GM18867 (cell line): ENCODE results near the gene GLG1.
"Not testable (repeated sequence)": the region's sequence is repeated elsewhere in the genome, so short reads cannot be mapped to it uniquely, and the experiment has no call there.

Experiments used
- ATAC-seq: cut with Tn5 transposase; IDR thresholded peaks from one replicate; pipeline ENCODE4 v1.9.1; 2021; ENCODE audit warnings: mild to moderate bottlenecking, moderate library complexity; ENCODE audit not compliant: unreplicated experiment

The GLG1 gene

DNA sequence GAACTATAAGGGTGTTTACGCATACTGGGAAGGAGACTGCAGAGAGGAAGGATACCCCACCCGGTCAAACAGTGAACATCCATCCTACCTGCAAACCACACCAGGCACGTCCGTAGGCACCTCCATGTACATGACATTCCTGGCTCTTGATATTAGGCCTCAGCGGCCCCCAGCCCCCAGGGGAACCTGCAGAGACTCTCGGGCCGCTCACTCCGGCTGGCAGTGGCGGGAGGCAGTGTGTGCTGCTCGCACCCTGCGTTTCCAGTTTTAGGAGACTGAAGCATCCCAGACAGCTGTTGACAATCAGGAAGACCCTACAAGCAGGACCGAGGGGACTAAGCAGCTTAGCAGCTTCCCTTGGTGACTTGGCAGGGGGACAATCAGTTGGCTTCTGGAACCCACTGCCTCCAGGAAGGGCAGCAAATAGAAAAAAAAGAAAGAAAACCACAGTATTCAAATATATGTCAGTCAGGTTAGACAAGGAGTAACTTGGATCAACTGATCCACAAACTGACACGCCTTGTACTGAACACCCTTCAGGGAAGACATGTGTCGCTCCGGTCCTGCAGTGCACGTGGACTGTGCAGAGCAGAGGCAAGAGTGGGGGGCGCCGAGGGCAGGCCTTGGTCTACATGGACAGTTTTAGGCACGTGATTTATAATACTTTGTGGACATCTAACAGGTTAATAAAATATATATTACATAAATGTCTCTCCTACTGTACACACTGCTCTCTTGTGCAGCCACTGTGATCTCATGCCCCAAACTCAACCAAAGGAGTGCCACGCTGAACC is 155.8 kb downstream of the GLG1 start:
- no peak for ATAC-seq

DNA sequence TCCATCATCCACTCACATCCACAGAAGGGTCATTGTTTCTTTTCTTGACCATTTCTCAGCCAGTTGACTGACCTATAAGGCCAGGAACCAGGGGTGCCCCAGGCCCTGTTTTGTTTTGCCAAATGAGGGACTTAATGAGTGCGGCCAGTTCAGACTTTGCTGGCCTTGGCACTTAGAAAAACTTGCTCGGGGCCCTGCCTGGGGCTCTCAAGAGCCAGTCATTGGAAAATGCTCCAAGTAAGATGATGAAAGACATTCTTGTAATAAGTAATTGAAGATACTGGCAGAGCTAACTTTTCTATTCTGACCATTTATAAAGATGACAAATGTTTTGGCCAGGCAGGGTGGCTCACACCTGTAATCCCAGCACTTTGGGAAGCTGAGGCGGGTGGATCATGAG is 156.7 kb downstream of the GLG1 start:
- no peak for ATAC-seq

GRCh38 chr16:74449470-74449869 is 157.4 kb downstream of the GLG1 start:
- ATAC-seq, result no peak

- ATAC-seq, result no peak
Observed at GRCh38 chr16:74448990-74449389, 157.9 kb downstream of the GLG1 start.

DNA sequence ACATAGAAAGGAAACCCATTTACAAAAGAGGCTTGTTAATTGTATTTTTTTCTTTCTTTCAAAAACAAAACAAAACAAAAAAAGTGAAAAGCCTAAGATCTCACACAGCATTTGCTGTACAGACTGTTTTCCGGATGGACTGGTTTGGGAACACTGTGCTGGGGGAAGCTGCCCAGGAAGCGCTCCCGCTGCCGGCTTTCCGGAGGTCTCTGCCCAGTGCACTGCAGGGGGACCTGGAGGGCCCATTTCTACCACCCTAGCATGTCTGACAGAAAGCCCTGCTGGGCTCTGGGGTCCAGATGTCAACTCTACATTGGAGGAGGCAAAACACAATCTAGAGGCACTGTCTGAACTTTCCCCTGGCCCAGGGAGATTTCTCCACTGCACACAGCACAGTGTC is 159.3 kb downstream of the GLG1 start:
- no peak for ATAC-seq

GRCh38 chr16:74446866-74447265 is 160.0 kb downstream of the GLG1 start:
- ATAC-seq, result no peak

GRCh38 chr16:74443624-74444346 is 163.1 kb downstream of the GLG1 start:
- ATAC-seq, result not testable (repeated sequence)

- ATAC-seq, result no peak
Observed at GRCh38 chr16:74439685-74440084, 167.2 kb downstream of the GLG1 start.

DNA sequence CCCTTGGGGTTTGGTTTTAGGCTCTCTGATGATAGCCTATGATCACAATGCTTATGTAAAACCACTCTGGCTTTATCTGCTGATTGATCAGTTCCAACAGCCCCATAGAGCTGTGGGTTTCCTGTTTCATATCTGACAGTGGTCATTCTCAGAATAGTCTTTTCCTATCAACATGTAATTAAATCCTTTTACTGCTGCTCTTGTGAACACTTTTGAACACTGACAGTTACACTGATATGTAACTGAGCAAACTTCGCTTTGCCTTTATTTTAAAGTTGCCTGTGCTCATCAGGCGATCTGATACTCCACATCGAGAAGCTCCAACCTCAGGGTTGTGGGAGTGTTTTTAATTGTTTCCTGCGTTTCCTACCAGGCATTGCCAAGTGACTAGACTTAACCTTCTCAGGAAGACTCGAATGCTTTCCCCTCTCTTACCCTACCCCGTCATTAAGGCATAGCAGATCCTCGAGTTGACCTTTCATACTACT is 168.4 kb downstream of the GLG1 start:
- ATAC-seq, result no peak

DNA sequence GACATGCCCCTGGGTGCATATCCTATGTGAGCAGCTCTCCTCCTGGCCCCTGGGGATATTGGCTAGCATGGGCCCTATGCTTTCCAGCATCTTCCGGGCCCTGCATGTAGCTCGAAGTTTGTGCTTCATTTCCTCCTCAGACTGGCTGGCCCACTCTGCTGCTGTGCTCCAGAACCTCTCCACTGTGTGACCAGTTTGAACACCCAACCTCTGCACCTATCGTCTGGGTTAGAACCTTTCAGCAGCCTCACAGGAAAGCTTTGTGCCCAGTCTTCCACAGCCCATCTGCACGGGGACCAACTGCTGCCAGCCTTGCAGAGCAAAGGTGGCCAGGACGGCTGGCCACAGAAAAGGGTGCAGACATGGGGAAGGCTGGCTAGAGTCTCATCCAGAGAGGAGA is 175.4 kb downstream of the GLG1 start:
- no peak for ATAC-seq

- ATAC-seq, result peak; percentile 57
Observed at GRCh38 chr16:74430036-74430712, 176.7 kb downstream of the GLG1 start.

- ATAC-seq, result not testable (repeated sequence)
Observed at GRCh38 chr16:74428493-74428892, 178.4 kb downstream of the GLG1 start.

DNA sequence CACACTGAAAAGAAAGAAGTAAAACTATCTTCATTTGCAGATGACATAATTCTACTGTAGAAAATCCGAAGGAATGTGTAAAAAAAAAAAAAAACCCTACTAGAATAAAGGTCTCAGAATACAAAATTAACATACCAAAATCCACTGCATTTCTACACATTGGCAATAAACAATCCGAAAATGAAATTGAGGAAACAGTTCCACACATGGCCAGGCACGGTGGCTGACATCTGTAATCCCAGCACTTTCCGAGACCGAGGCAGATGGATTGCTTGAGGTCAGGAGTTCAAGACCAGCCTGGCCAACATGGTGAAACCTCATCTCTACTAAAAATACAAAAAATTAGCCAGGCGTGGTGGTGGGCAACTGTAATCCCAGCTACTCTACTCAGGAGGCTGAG is 181.2 kb downstream of the GLG1 start:
- not testable (repeated sequence) for ATAC-seq

GRCh38 chr16:74423721-74424120 is 183.2 kb downstream of the GLG1 start:
- not testable (repeated sequence) for ATAC-seq

- ATAC-seq, result not testable (repeated sequence)
Observed at GRCh38 chr16:74422086-74422485, 184.8 kb downstream of the GLG1 start.

DNA sequence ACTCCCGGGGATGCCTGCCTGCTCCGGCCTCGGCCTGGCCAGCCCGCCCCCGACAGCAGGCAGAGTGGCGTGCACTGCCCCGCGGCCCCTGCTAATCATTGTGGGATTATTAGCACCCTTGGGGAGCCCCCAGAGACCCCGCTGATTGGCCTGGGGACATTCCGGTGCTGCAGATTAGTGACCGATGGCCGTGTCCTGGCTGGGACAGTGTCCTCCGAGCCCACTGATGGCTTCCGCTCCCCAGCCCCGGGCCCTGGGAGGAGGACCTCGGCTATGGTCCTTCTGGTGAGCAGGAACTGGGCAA is 185.5 kb downstream of the GLG1 start:
- ATAC-seq, result not testable (repeated sequence)

GRCh38 chr16:74420612-74421481 is 186.1 kb downstream of the GLG1 start, which contains the start of gene CLEC18B:
TSS of gene CLEC18B (minus strand) at chr16:74421478. CDS start at chr16:74421270, 208 bp downstream.
- ATAC-seq, result not testable (repeated sequence)

- ATAC-seq, result not testable (repeated sequence)
Observed at GRCh38 chr16:74419811-74420210, 187.1 kb downstream of the GLG1 start.

DNA sequence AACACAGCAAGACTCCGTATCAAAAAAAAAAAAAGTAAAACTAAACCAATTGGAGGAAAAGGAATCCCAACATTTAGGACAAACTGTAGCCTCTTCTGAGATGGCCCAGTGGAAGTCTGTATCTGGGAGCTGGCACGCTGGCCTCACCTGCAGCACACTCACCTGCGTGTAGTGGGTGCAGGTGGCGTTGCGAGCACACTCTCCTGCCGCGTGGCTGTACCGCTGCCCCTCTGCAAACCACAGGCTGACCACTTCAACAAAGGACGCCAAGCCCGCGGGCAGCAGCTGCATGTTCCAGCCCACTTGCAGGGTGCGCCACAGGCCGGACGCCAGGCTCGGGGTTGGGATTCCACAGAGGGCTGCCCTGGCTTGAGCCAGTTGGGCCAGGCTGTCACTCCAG is 189.0 kb downstream of the GLG1 start:
- ATAC-seq, result not testable (repeated sequence)

GRCh38 chr16:74413920-74414319 is 193.0 kb downstream of the GLG1 start:
- ATAC-seq, result not testable (repeated sequence)

- ATAC-seq, result not testable (repeated sequence)
Observed at GRCh38 chr16:74413485-74413884, 193.4 kb downstream of the GLG1 start.
